Measurements from ENCODE around the gene LARGE1. TPM values are rescaled to one million over a fixed set of nuclear protein-coding genes. Genes with fewer than 3 reads are reported as not detected.
A peak's percentile ranks its signal among the peaks of the same experiment; 100 is the strongest.

Gene LARGE1
- polyA plus RNA-seq, 1 experiment, result 8.5 TPM

DNA sequence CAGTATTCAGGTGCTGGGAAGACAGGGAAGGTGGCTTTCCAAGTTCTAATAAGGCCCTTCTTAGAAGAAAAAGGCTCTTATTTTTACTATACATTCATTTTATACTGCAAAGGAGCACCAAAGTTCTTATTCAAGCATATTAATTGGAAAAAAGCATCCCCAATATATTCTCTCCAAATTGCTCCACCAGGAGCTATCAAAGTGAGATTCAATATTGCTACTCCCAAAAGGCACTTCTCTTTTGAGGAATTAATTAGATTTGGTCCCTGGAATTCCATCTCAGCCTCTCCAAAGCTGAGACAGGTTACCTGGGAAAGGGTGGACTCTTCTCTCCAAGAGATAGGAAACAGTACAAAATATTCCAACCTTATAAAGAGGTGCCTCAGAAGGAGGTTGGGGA, 134.1 kb downstream of the LARGE1 start:
- TF ChIP-seq, protein P1, sequence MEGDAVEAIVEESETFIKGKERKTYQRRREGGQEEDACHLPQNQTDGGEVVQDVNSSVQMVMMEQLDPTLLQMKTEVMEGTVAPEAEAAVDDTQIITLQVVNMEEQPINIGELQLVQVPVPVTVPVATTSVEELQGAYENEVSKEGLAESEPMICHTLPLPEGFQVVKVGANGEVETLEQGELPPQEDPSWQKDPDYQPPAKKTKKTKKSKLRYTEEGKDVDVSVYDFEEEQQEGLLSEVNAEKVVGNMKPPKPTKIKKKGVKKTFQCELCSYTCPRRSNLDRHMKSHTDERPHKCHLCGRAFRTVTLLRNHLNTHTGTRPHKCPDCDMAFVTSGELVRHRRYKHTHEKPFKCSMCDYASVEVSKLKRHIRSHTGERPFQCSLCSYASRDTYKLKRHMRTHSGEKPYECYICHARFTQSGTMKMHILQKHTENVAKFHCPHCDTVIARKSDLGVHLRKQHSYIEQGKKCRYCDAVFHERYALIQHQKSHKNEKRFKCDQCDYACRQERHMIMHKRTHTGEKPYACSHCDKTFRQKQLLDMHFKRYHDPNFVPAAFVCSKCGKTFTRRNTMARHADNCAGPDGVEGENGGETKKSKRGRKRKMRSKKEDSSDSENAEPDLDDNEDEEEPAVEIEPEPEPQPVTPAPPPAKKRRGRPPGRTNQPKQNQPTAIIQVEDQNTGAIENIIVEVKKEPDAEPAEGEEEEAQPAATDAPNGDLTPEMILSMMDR (IDR thresholded peaks at IDR 0.05; ENCODE audit: insufficient read depth, low read depth, low read length), result no peak
- DNase-seq (ENCODE audit: low read depth), result no peak
- ChIA-PET POLR2A (no interaction called here), CTCF (no interaction called here)
- Histone ChIP-seq H3K36me3 (ENCODE audit: control insufficient read depth, insufficient read depth, low read length) (no peaks in the 10 kb centered on the region), H3K4me3 (ENCODE audit: low read depth, low read length) (no peak overlapping the region), H3K27me3 (ENCODE audit: control insufficient read depth, insufficient read depth, low read length) (no peaks in the 10 kb centered on the region)

DNA sequence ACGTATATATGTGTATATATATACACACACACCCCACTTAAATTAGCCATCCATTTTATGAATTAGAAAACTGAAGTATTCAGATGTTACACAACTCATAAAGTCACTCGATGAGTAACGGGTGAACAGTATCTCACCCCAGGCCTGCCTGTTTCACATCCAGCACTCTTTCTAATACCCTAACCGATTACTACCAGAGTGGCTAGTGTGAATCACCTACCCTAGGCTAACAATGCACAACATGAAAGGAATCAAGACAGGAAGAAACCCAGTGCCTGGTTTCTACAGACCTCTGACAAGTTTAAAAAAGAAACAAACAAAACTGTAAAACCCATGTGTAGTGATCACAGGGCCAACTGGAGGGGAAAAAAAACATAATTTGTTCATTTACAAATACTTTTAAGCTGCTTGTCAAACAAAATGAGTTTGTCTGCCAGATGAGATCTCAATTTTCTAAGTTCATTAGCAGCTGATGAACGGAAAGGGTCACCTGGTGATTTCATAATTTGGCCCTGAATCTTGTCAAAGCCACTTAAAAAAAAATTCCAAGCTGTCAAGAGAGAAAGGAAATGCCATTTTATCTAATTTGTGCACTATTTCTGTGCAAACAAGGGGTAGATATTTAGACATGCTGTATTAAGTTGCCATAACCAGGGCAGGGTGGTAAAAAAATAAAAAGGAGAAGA, 134.8 kb downstream of the LARGE1 start:
- TF ChIP-seq, protein P1 (IDR thresholded peaks at IDR 0.05; ENCODE audit: insufficient read depth, low read depth, low read length), result no peak

DNA sequence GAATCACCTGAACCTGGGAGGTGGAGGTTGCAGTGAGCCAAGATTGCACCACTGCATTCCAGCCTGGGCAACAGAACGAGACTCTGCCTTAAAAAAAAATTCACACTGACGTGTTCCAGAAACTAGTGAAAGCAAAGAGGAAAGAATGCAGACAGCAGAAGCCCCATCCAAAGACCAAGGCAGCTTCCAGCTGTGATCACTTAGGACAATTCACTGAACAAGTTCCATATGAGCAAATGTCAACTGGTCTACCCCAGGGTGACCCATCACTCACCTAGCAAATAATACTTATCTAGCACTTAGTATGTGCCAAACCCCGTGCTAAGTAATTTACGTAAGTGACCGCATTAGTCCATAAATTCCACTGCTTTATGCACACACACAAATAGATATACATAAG, 138.9 kb downstream of the LARGE1 start:
- no peaks in the 10 kb centered on the region for H3K36me3 ChIP-seq (ENCODE audit: control insufficient read depth, insufficient read depth, low read length)
- ChIA-PET POLR2A (no interaction called here), CTCF (interaction anchor here (0.6 to 1.4 kb wide), 2 partner anchors 11 to 218 kb away, joined by 3 read pairs; no protein-coding TSS in a partner anchor)
- no peak overlapping the region for H3K4me3 ChIP-seq (ENCODE audit: low read depth, low read length)
- TF ChIP-seq, protein P1 (IDR thresholded peaks at IDR 0.05; ENCODE audit: insufficient read depth, low read depth, low read length), result no peak
- no peaks in the 10 kb centered on the region for H3K27me3 ChIP-seq (ENCODE audit: control insufficient read depth, insufficient read depth, low read length)
- DNase-seq (ENCODE audit: low read depth), result peak; percentile 38

More for the DNA sequence above, 134.8 kb downstream of the LARGE1 start:
- peak; percentile 58 for DNase-seq (ENCODE audit: low read depth)
- H3K27me3 ChIP-seq (ENCODE audit: control insufficient read depth, insufficient read depth, low read length), result no peaks in the 10 kb centered on the region
- H3K4me3 ChIP-seq (ENCODE audit: low read depth, low read length), result no peak overlapping the region
- no peaks in the 10 kb centered on the region for H3K36me3 ChIP-seq (ENCODE audit: control insufficient read depth, insufficient read depth, low read length)
- ChIA-PET CTCF (no interaction called here), POLR2A (no interaction called here)

DNA sequence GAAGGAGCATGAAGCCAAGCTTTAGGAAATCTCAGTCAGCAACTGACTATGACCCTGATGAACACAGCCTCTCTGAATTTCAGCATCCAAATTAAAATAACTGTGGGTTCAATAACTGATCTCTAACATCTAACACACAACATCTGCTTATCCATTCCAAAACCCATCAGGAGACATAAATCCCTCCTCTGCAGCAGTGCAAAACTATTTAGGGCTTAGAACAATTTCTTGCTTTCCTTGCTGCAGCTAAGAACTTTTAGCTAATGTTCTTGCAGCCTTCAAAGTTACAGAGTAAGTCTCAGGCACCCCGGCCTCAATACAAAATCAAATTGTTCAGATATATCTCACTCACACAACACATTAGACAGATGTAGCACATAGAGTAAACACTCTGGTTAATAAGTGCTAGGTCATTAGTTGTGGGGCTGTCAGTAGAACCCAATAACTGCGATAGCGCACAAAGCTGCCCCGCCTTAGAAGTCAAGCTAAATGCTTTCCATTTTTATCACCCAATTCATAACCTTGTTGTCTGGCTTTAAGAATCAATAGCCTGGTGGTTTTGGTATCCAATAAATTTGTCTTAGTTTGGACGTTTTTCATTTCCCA, 139.6 kb downstream of the LARGE1 start:
- TF ChIP-seq, protein P1 (IDR thresholded peaks at IDR 0.05; ENCODE audit: insufficient read depth, low read depth, low read length), result no peak
- POLR2A ChIA-PET, result no interaction called here
- Histone ChIP-seq H3K27me3 (ENCODE audit: control insufficient read depth, insufficient read depth, low read length) (no peaks in the 10 kb centered on the region), H3K4me3 (ENCODE audit: low read depth, low read length) (no peak overlapping the region), H3K36me3 (ENCODE audit: control insufficient read depth, insufficient read depth, low read length) (no peaks in the 10 kb centered on the region)
- DNase-seq (ENCODE audit: low read depth), result no peak
- CTCF ChIA-PET, result interaction anchor here (0.6 kb wide), 1 partner anchor 217 kb away, joined by 3 read pairs; no protein-coding TSS in a partner anchor

DNA sequence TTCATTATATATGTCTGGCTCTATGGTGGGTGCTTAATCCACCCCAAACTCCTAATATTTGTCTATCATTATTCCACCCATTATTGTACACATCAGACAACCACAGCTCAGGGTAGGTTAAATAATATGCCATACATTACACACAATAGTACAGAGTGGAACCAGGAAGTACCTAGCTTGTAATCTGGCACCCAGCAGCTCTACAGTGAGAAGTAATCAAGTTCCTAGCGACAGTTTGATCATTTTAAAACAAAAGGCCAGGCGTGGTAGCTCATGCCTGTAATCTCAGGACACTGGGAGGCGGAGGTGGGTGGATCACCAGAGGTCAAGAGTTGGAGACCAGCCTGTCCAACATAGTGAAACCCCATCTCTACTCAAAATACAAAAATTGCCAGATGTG, 141.0 kb downstream of the LARGE1 start:
- POLR2A ChIA-PET, result no interaction called here
- CTCF ChIA-PET, result no interaction called here
- Histone ChIP-seq H3K36me3 (ENCODE audit: control insufficient read depth, insufficient read depth, low read length) (no peaks in the 10 kb centered on the region), H3K4me3 (ENCODE audit: low read depth, low read length) (no peak overlapping the region), H3K27me3 (ENCODE audit: control insufficient read depth, insufficient read depth, low read length) (no peaks in the 10 kb centered on the region)
- TF ChIP-seq, protein P1 (IDR thresholded peaks at IDR 0.05; ENCODE audit: insufficient read depth, low read depth, low read length), result no peak
- DNase-seq (ENCODE audit: low read depth), result no peak

Data from BJ (cell line).